Astrocyte of the spinal cord (primary cell): ENCODE data around the gene ASIC4.

Experiments used
- DNase-seq: peaks from one replicate; pipeline ENCODE4 v3.0.0; 2011; ENCODE audit warnings: low read depth, low spot score
- H3K4me3 ChIP-seq: 2 replicates; pipeline ENCODE4 v1.5.1; 2011; ENCODE audit warnings: low read depth, mild to moderate bottlenecking, low read length, moderate library complexity
- in situ Hi-C: cut with HindIII; loops from 2 replicates; pipeline ENCODE4 v1.10.0; 2017; ENCODE audit warnings: low sequenced_read_pairs
- TF ChIP-seq, protein P1 (sequence below): IDR thresholded peaks from 2 replicates; pipeline ENCODE4 v1.5.1; 2012; ENCODE audit warnings: low read depth, mild to moderate bottlenecking, low read length, inconsistent platforms

ASIC4 gene, protein sequence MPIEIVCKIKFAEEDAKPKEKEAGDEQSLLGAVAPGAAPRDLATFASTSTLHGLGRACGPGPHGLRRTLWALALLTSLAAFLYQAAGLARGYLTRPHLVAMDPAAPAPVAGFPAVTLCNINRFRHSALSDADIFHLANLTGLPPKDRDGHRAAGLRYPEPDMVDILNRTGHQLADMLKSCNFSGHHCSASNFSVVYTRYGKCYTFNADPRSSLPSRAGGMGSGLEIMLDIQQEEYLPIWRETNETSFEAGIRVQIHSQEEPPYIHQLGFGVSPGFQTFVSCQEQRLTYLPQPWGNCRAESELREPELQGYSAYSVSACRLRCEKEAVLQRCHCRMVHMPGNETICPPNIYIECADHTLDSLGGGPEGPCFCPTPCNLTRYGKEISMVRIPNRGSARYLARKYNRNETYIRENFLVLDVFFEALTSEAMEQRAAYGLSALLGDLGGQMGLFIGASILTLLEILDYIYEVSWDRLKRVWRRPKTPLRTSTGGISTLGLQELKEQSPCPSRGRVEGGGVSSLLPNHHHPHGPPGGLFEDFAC

DNA sequence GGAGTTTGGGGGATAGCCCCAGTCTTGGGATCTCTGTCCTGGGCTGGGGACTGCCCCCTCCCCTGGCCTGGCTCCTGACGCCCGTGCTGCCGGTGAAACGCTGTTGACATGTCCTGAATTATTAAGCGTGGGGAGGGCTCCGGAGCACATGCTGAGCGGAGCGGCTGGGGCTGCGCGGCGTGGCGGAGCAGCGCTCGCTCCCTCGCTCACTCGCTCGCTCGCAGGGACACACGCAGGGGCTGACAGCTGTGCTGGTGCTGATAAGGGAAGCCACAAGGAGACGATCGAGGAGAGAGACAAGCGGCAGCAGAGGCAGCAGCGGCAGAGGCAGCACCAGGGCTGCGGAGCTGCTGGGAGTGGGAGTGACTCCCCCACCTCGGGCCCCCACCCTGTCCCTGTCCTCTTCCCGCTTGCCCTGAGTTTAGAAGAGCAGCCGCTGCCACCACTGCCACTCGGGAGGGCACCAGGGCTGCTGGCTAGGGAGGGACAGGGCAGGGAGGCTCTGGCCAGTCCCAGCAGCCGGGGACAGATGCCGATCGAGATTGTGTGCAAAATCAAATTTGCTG is at the start of gene ASIC4:
ASIC4 (plus strand) TSS at position 287 of the 566 bp plus-strand sequence; CDS start at position 530, 243 bp downstream.
- H3K4me3 ChIP-seq, result no peak within 1 kb of the TSS
- in situ Hi-C loops, result no loop called here
- TF ChIP-seq, protein P1, sequence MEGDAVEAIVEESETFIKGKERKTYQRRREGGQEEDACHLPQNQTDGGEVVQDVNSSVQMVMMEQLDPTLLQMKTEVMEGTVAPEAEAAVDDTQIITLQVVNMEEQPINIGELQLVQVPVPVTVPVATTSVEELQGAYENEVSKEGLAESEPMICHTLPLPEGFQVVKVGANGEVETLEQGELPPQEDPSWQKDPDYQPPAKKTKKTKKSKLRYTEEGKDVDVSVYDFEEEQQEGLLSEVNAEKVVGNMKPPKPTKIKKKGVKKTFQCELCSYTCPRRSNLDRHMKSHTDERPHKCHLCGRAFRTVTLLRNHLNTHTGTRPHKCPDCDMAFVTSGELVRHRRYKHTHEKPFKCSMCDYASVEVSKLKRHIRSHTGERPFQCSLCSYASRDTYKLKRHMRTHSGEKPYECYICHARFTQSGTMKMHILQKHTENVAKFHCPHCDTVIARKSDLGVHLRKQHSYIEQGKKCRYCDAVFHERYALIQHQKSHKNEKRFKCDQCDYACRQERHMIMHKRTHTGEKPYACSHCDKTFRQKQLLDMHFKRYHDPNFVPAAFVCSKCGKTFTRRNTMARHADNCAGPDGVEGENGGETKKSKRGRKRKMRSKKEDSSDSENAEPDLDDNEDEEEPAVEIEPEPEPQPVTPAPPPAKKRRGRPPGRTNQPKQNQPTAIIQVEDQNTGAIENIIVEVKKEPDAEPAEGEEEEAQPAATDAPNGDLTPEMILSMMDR, result no peak
- no peak for DNase-seq

DNA sequence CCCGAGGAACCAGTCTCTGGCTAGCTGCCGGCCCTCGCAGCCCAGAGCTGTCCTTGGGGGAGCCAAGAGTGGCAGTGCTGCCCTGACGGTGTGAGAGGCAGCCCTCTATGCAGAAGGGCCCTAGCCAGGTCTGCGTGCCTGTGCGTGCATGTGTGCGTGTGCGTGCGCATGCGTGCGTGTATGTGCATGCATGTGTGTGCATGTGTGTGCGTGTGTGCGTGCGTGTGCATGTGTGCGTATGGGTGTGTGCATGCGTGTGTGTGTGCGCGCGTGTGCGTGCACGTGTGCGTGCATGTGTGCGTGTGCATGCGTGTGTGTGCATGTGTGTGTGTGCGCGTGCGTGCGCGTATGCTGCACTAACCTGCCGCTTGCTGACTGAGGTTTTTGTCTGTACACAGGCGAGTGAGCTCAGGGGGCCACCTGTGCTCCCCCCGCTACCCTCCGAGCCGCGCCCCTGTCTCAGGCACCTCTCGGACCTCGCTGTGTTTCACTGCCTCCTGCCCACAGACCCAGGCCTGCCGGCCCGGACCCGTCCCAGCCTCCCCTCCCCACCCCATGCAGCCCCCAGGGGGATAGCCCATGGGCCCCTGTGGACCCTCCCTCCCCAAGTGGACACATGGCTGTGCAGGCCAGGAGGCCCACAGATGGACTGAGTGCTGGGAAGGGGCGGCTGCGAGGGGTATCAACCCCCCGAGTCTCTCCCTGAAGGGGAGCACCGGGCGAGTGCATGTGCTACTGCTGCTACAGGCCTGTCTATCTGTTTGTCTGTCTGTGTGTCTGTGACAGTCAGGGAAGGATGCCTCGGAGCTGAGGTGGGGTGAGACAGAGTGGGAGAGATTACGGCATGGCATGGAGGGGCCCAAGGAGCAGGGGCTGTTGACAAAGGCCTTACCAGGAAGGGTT is 48.4 kb upstream of the ASIC4 start:
- DNase-seq, result no peak
- TF ChIP-seq, protein P1, result no peak
- in situ Hi-C loops, result no loop called here
- no peak overlapping the region for H3K4me3 ChIP-seq

- H3K4me3 ChIP-seq, result no peak overlapping the region
- in situ Hi-C loops, result no loop called here
- TF ChIP-seq, protein P1, result no peak
- DNase-seq, result no peak
These were observed 47.2 kb upstream of the ASIC4 start for GRCh38 chr2:219466816-219467735.

DNA sequence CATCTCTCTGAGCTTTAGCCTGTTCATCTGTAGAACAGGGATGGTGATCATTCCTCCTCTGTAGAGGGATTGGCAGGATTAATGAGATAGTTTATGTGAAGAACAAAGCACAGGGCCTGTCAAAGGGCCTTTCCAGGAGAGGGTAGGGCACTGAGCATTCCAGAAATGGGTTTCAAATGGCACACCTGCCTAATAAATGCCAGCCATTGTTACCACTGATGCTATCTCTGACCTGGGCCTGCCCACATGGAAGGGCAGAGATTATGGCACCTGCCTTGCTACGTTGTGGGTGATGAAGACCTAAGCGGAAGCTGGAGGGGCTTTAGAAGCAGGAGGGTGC is 46.6 kb upstream of the ASIC4 start:
- H3K4me3 ChIP-seq, result no peak overlapping the region
- DNase-seq, result no peak
- TF ChIP-seq, protein P1, result no peak
- in situ Hi-C loops, result no loop called here

- no peak for DNase-seq
- no peak overlapping the region for H3K4me3 ChIP-seq
- TF ChIP-seq, protein P1, result no peak
- in situ Hi-C loops, result no loop called here
These were observed 45.7 kb upstream of the ASIC4 start for GRCh38 chr2:219468410-219469185.
